Stimulated activated naive B cell treated with anti-CD40 and anti-IgM and Interleukin-4, amounts not matched to agents 10 μg/mL and 1 μg/mL and 100 μg/mL, for 72 hours (primary cell): ENCODE results near the gene CBX6.
A peak's percentile ranks its signal among the peaks of the same experiment; 100 is the strongest.
"Not testable (repeated sequence)": the region's sequence is repeated elsewhere in the genome, so short reads cannot be mapped to it uniquely, and the experiment has no call there.

Experiments used
- ATAC-seq, 2 donors: fragments of 150-1000 bp; cut with Tn5 transposase; replicated peaks; 2 replicates each; pipeline ENCODE4 v1.10.0; 2021; ENCODE audit warnings: moderate library complexity in 1 of 2
- DNase-seq: peaks from one replicate; pipeline ENCODE4 v3.0.0; 2021
- H3K27ac Mint-ChIP-seq: one replicate; pipeline ENCODE4 v1.8.0; 2022; ENCODE audit warnings: mild to moderate bottlenecking, mixed read lengths
- H3K27me3 Mint-ChIP-seq, 2 donors: one replicate each; pipeline ENCODE4 v1.8.0; 2022; ENCODE audit warnings: mixed read lengths in 2 of 2
- H3K36me3 Mint-ChIP-seq, 2 donors: one replicate each; pipeline ENCODE4 v1.8.0; 2022; ENCODE audit warnings: mixed read lengths in 2 of 2, mild to moderate bottlenecking in 1 of 2
- H3K4me1 Mint-ChIP-seq, 2 donors: one replicate each; pipeline ENCODE4 v1.8.0; 2022; ENCODE audit warnings: mixed read lengths in 2 of 2, mild to moderate bottlenecking in 1 of 2
- H3K4me3 Mint-ChIP-seq, 2 donors: one replicate each; pipeline ENCODE4 v1.8.0; 2022; ENCODE audit warnings: mild to moderate bottlenecking in 2 of 2, mixed read lengths in 2 of 2, moderate library complexity in 1 of 2
- H3K9me3 Mint-ChIP-seq, 2 donors: one replicate each; pipeline ENCODE4 v1.8.0; 2022; ENCODE audit warnings: mixed read lengths in 2 of 2, mild to moderate bottlenecking in 1 of 2

CBX6 gene

GRCh38 chr22:38860283-38861169, 11.5 kb downstream of the CBX6 start:
- DNase-seq, result no peak
- peak overlapping the region; percentile 80 for H3K27ac Mint-ChIP-seq
- peak; percentile 15 to 22 for ATAC-seq
- peaks cover 18% of the 10 kb centered on the region in 2 donors for H3K4me1 Mint-ChIP-seq
- H3K9me3 Mint-ChIP-seq, result no peaks in the 10 kb centered on the region
- peaks cover under 1 to 7% of the 10 kb centered on the region in 2 donors for H3K27me3 Mint-ChIP-seq
- peaks cover 12 to 16% of the 10 kb centered on the region in 2 donors for H3K36me3 Mint-ChIP-seq
- peak overlapping the region; percentile 32 to 51 for H3K4me3 Mint-ChIP-seq

- ATAC-seq (peak; percentile 19), DNase-seq (no peak)
- Mint-ChIP-seq H3K27me3 (peaks cover 4 to 11% of the 10 kb centered on the region in 2 donors), H3K36me3 (peaks cover 6 to 13% of the 10 kb centered on the region in 2 donors), H3K9me3 (no peaks in the 10 kb centered on the region), H3K4me1 (peaks cover 18% of the 10 kb centered on the region in 2 donors), H3K27ac (no peak overlapping the region), H3K4me3 (peak overlapping the region in 1 of 2 donors; percentile 32)
Measured at GRCh38 chr22:38859581-38860282, 12.3 kb downstream of the CBX6 start.

- no peak for DNase-seq
- Mint-ChIP-seq H3K27ac (no peak overlapping the region), H3K27me3 (peaks cover 5 to 13% of the 10 kb centered on the region in 2 donors), H3K4me1 (peaks cover 12 to 15% of the 10 kb centered on the region in 2 donors), H3K4me3 (no peak overlapping the region), H3K9me3 (no peaks in the 10 kb centered on the region), H3K36me3 (peaks cover 2 to 8% of the 10 kb centered on the region in 2 donors)
- no peak for ATAC-seq
Measured at GRCh38 chr22:38858492-38858891, 13.5 kb downstream of the CBX6 start.

DNA sequence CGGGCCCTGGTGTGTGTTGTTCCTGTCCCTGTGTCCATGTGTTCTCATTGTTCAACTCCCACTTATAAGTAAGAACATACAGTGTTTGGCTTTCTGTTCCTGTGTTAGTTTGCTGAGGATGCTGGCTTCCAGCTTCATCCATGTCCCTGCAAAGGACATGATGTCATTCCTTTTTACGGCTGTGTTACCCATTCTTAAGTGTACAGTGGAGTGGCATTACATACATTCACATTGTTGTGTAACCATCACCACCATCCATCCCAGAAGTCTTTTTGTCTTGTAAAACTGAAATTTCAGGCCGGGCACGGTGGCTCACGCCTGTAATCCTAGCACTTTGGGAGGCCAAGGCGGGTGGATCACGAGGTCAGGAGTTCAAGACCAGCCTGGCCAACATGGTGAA, 17.5 kb downstream of the CBX6 start:
- DNase-seq, H3K9me3 Mint-ChIP-seq, ATAC-seq, H3K4me3 Mint-ChIP-seq, H3K27ac Mint-ChIP-seq, H3K36me3 Mint-ChIP-seq, H3K4me1 Mint-ChIP-seq: not testable (repeated sequence)
- H3K27me3 Mint-ChIP-seq, result peaks cover 16 to 20% of the 10 kb centered on the region in 2 donors

GRCh38 chr22:38853883-38854282, 18.1 kb downstream of the CBX6 start:
- H3K4me3 Mint-ChIP-seq, H3K9me3 Mint-ChIP-seq, H3K4me1 Mint-ChIP-seq, ATAC-seq, H3K27ac Mint-ChIP-seq, DNase-seq, H3K36me3 Mint-ChIP-seq: not testable (repeated sequence)
- peaks cover 16 to 22% of the 10 kb centered on the region in 2 donors for H3K27me3 Mint-ChIP-seq

DNA sequence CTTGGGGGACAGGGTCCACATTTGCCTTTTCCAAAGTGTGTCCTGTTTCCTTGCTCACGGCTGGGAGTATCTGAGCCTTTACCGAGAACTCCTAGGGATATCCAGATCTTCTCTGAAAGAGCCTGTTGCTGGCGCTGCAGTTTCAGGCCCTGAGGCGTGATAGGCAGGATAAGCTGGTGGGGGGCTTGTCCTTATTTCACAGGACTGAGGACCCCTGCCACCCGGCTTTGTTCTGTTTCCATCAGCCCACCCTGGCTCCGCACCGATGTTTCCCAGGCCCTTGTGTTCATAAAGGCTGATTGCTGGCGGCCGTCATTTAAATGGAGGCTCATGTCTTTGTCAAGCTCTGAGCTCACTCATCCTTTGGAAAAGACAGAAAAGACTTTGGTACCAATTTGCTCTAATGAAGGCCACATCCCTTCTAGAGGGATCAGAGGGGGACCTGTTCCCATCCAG, 18.8 kb downstream of the CBX6 start:
- H3K27ac Mint-ChIP-seq, result no peak overlapping the region
- H3K4me3 Mint-ChIP-seq, result no peak overlapping the region
- H3K27me3 Mint-ChIP-seq, result peaks cover 16 to 24% of the 10 kb centered on the region in 2 donors
- no peak for ATAC-seq
- H3K9me3 Mint-ChIP-seq, result no peaks in the 10 kb centered on the region
- DNase-seq, result no peak
- no peaks in the 10 kb centered on the region for H3K4me1 Mint-ChIP-seq
- H3K36me3 Mint-ChIP-seq, result no peaks in the 10 kb centered on the region

DNA sequence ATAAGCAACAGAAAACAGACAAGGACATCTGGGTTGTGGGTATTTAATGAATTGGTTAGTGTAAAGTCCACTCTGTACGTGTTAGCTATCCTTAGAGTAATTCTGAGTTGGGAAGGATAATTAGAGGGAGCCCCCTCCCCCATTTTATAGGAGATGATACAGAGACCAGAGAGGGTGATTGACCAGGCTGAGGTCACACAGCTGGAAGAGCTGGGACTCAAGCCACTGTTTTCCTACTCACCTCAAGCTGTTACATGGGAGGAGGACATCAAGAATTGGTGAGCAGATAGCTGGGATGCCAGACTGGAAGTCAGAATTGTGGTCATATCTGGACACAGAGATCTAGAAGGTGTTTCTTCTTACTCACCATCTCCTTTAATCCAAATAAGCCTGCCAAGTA, 19.5 kb downstream of the CBX6 start:
- DNase-seq, result no peak
- Mint-ChIP-seq H3K36me3 (no peaks in the 10 kb centered on the region), H3K27ac (no peak overlapping the region), H3K4me3 (no peak overlapping the region), H3K27me3 (peaks cover 21 to 26% of the 10 kb centered on the region in 2 donors), H3K4me1 (no peaks in the 10 kb centered on the region), H3K9me3 (no peaks in the 10 kb centered on the region)
- no peak for ATAC-seq

DNA sequence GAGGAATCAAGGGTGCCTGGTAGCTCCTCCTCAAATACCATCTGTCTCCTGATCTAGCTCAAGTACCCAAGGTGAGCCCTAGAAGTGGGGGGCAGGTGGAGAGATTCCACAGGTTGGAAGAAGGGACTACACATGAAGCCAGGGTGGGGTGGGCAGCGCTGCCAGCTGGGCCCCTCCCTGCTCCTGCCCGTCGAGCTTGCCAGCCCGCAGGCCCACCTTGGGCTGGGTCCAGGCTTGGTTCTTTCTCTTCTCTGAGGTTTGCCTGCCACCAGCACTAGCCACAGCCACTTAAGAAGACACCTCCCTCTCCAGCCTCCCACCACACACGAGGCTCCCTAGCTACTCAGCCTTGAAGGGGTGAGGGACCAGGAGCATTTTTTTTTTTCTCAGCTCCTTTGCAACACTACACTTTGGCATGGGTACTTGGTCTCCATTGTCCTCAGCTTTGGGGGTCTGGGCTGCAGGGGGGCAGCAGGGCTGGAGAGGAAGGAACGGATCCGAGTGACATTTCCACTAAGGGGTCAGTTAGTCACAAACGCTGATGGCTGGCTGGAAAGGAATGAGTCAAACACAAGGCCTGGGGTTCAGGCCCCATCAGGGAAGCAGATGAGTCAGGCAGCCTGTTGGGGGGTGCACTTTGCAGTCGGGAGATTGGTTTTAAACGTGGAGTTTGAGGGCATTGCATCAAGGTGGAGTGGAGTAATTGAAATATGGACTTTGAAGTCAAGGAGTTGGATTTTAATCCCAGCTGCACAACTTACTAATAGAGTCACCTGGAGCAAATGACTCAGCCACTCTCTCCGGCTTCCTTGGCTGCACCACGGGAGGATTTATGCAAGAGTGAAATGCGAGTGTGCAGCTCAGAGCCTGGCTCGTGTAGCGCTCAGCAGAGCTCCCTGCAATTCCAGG, 20.8 kb downstream of the CBX6 start:
- DNase-seq (no peak), ATAC-seq (no peak)
- H3K9me3 Mint-ChIP-seq, result no peaks in the 10 kb centered on the region
- no peak overlapping the region for H3K27ac Mint-ChIP-seq
- H3K4me3 Mint-ChIP-seq, result no peak overlapping the region
- no peaks in the 10 kb centered on the region for H3K36me3 Mint-ChIP-seq
- H3K27me3 Mint-ChIP-seq, result peaks cover 34% of the 10 kb centered on the region in 2 donors
- H3K4me1 Mint-ChIP-seq, result no peaks in the 10 kb centered on the region

- no peak for ATAC-seq
- Mint-ChIP-seq H3K4me3 (no peak overlapping the region), H3K27ac (no peak overlapping the region), H3K36me3 (no peaks in the 10 kb centered on the region), H3K9me3 (no peaks in the 10 kb centered on the region), H3K4me1 (no peaks in the 10 kb centered on the region), H3K27me3 (peaks cover 29 to 35% of the 10 kb centered on the region in 2 donors)
- DNase-seq, result no peak
Measured at GRCh38 chr22:38850399-38850798, 21.6 kb downstream of the CBX6 start.

DNA sequence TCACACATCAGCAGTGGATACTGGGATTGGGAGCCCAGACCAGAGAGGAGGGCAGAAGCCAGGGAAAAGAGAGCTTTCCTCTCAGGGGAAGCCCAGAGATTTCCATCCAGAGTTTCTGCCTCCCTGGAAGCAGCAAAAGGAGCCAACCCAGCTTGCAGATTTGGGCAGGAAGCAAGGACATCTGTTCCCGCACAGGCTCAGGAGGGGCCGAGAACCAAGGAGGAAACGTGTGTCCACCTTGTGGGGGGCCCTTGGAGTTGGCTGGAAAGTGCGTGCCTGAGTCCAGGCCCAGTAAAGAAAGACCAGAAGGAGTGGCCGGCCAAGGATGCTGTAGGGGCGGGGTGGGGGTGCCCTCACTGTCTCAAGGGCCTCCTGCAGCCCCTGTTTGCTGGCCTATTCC, 22.2 kb downstream of the CBX6 start:
- ATAC-seq (no peak), DNase-seq (no peak)
- Mint-ChIP-seq H3K4me1 (no peaks in the 10 kb centered on the region), H3K4me3 (no peak overlapping the region), H3K36me3 (no peaks in the 10 kb centered on the region), H3K27ac (no peak overlapping the region), H3K9me3 (no peaks in the 10 kb centered on the region), H3K27me3 (peaks cover 32 to 39% of the 10 kb centered on the region in 2 donors)

GRCh38 chr22:38846412-38846811, 25.6 kb downstream of the CBX6 start:
- no peak for ATAC-seq
- peaks cover 43 to 48% of the 10 kb centered on the region in 2 donors for H3K27me3 Mint-ChIP-seq
- DNase-seq, result no peak
- peaks cover 9 to 16% of the 10 kb centered on the region in 2 donors for H3K4me1 Mint-ChIP-seq
- H3K4me3 Mint-ChIP-seq, result no peak overlapping the region
- H3K9me3 Mint-ChIP-seq, result no peaks in the 10 kb centered on the region
- no peak overlapping the region for H3K27ac Mint-ChIP-seq
- H3K36me3 Mint-ChIP-seq, result no peaks in the 10 kb centered on the region

GRCh38 chr22:38845004-38845740, 26.8 kb downstream of the CBX6 start:
- DNase-seq, result no peak
- Mint-ChIP-seq H3K4me1 (peaks cover 14 to 16% of the 10 kb centered on the region in 2 donors), H3K4me3 (no peak overlapping the region), H3K9me3 (no peaks in the 10 kb centered on the region), H3K36me3 (no peaks in the 10 kb centered on the region), H3K27me3 (peaks cover 47 to 59% of the 10 kb centered on the region in 2 donors), H3K27ac (no peak overlapping the region)
- no peak for ATAC-seq

DNA sequence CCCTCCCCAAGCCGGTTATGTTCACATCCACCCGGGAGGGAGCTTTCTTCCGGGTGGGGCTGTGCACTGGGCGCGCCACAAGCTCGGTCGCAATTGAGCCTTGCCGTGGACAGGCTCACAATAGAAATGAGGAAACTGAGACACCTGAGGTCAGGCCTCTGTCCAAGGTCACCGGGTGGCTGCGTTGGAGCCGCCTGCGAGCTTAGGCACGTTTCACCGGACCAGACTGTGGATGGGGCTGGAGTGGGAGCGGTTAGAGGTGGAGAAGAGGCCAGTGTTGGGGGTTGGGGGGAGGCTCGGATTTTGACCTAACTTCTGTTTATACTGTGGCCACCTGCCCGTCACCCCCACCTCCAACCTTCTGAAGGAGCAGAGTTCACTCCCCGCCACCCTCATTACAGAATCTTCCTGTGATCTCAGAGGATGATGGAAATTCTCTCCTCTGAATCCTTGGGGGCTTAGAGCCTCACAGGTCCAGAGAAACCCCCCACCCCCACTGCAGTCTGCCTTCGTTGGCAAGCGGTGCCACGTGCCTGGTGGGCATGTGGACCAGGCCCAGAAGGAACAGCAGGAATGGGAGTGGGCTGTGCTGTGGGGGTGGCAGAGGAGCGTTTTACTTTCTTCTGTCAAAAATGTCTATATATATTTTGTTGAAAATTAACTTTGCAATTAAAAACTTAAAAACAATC, 27.6 kb downstream of the CBX6 start:
- Mint-ChIP-seq H3K4me1 (peaks cover 14 to 16% of the 10 kb centered on the region in 2 donors), H3K36me3 (no peaks in the 10 kb centered on the region), H3K4me3 (no peak overlapping the region), H3K9me3 (no peaks in the 10 kb centered on the region), H3K27me3 (peaks cover 53 to 66% of the 10 kb centered on the region in 2 donors), H3K27ac (no peak overlapping the region)
- DNase-seq (no peak), ATAC-seq (peak in 1 of 2 donors; percentile 7)
